HCT116 (cell line): ENCODE data around the gene DMXL2. TPM values are rescaled to one million over a fixed set of nuclear protein-coding genes. Genes with fewer than 3 reads are reported as not detected.

Experiments
- ATAC-seq: fragments of 200-7000 bp; cut with Tn5 transposase; 2 replicates; pipeline ENCODE4 v1.9.1; 2020; ENCODE audit warnings: mild to moderate bottlenecking, moderate library complexity
- BruUV-seq: library from RNA; stranded (reverse); fragments of 400-500 nt; replicated peaks from 2 replicates; lab custom pipeline; 2021; lab: Mats Ljungman, UMichigan
- CTCF ChIA-PET: fragments of 300-600 bp; sonication (Branson Sonifier 250); formaldehyde crosslinking; loops from one replicate; lab custom pipeline; 2021; ENCODE audit warnings: antibody characterized with exemption; lab: Charles Lee
- POLR2A ChIA-PET: fragments of 300-600, 350-600 bp; sonication (Branson Sonifier 250); formaldehyde crosslinking; loops from one replicate; lab custom pipeline; 2021; ENCODE audit warnings: antibody characterized with exemption; lab: Charles Lee
- RAD21 ChIA-PET, 2 experiments: fragments of 300-600 bp; sonication (Branson Sonifier 250); formaldehyde crosslinking; loops; one replicate each; lab custom pipeline; 2023; ENCODE audit warnings: low total read pairs in 2 of 2; ENCODE audit not compliant: uncharacterized antibody in 2 of 2, unreplicated experiment in 2 of 2, low non-redundant PET in 1 of 2; lab: Charles Lee
- DNase-seq: peaks from one replicate; pipeline ENCODE4 v3.0.0-alpha.2; 2010; ENCODE audit warnings: low read depth, low spot score
- H2AFZ ChIP-seq: fragments of 200-600 bp; shearing (Covaris generic), sonication (generic); 2 replicates; pipeline ENCODE4 v1.6.1; 2017; ENCODE audit warnings: low read depth, mixed run types, mixed read lengths, antibody characterized with exemption, low read length; ENCODE audit not compliant: poor library complexity, severe bottlenecking
- H3K27ac ChIP-seq: 2 replicates; pipeline ENCODE4 v1.5.1; 2012; ENCODE audit warnings: low read depth, low read length
- H3K27me3 ChIP-seq: fragments of 200-600 bp; sonication (generic); 2 replicates; pipeline ENCODE4 v1.6.1; 2016; ENCODE audit warnings: mixed run types, low read length, mixed read lengths; ENCODE audit not compliant: insufficient read depth
- H3K36me3 ChIP-seq, 2 experiments: fragments of 200-500 bp in 1 of 2; fragments of 200-600 bp in 1 of 2; sonication (Bioruptor generic) in 1 of 2; sonication (generic) in 1 of 2; 2 replicates each; pipeline versions ENCODE4 v1.5.1 to v1.6.1; 2014 to 2016; ENCODE audit warnings: low read length in 2 of 2, inconsistent platforms in 1 of 2, mixed read lengths in 1 of 2, mixed run types in 1 of 2; ENCODE audit not compliant: insufficient read depth in 2 of 2, control insufficient read depth in 1 of 2
- H3K4me1 ChIP-seq, 2 experiments: fragments of 200-600 bp in 1 of 2; sonication (generic) in 1 of 2; 2 replicates each; pipeline versions ENCODE4 v1.5.1 to v1.6.1; 2012 to 2017; ENCODE audit warnings: low read length in 2 of 2, inconsistent platforms in 1 of 2, mild to moderate bottlenecking in 1 of 2, mixed read lengths in 1 of 2, mixed run types in 1 of 2, moderate library complexity in 1 of 2; ENCODE audit not compliant: insufficient read depth in 2 of 2, control insufficient read depth in 1 of 2
- H3K4me2 ChIP-seq: fragments of 200-600 bp; sonication (generic); 2 replicates; pipeline ENCODE4 v1.6.1; 2017; ENCODE audit warnings: mixed run types, low read length, mixed read lengths
- H3K4me3 ChIP-seq, 2 experiments: fragments of 200-600 bp in 1 of 2; sonication (generic) in 1 of 2; replicated peaks in 1 of 2; 2 replicates each; pipeline ENCODE4 v1.5.1; 2011 to 2016; ENCODE audit warnings: low read length in 2 of 2, control low read depth in 1 of 2, low read depth in 1 of 2, mild to moderate bottlenecking in 1 of 2, mixed read lengths in 1 of 2, mixed run types in 1 of 2
- H3K79me2 ChIP-seq: fragments of 200-600 bp; sonication (generic); 2 replicates; pipeline ENCODE4 v1.6.1; 2017; ENCODE audit warnings: mild to moderate bottlenecking, mixed run types, low read length, moderate library complexity, mixed read lengths; ENCODE audit not compliant: insufficient read depth
- H3K9ac ChIP-seq: fragments of 200-600 bp; sonication (generic); 2 replicates; pipeline ENCODE4 v1.6.1; 2016; ENCODE audit warnings: low read length, mixed read lengths
- H3K9me2 ChIP-seq: fragments of 200-600 bp; sonication (generic), shearing (Covaris generic); 2 replicates; pipeline ENCODE4 v1.6.1; 2017; ENCODE audit warnings: mixed run types, mild to moderate bottlenecking, moderate library complexity; ENCODE audit not compliant: insufficient read depth
- H3K9me3 ChIP-seq, 2 experiments: fragments of 200-500 bp in 1 of 2; fragments of 200-600 bp in 1 of 2; sonication (Bioruptor generic) in 1 of 2; sonication (generic) in 1 of 2; 2 replicates each; pipeline ENCODE4 v1.6.1; 2014 to 2017; ENCODE audit warnings: low read length in 2 of 2, mixed read lengths in 2 of 2, inconsistent platforms in 1 of 2, low read depth in 1 of 2, mild to moderate bottlenecking in 1 of 2, mixed run types in 1 of 2, moderate library complexity in 1 of 2; ENCODE audit not compliant: control insufficient read depth in 1 of 2, insufficient read depth in 1 of 2
- H4K20me1 ChIP-seq: fragments of 200-600 bp; sonication (generic), shearing (Covaris generic); 2 replicates; pipeline ENCODE4 v1.6.1; 2017; ENCODE audit warnings: mixed run types, mild to moderate bottlenecking, moderate library complexity; ENCODE audit not compliant: insufficient read depth
- CBX3 ChIP-seq: IDR thresholded peaks from 2 replicates; pipeline ENCODE4 v1.6.1; 2012; ENCODE audit warnings: low read depth
- CEBPB ChIP-seq: IDR thresholded peaks from 2 replicates; pipeline ENCODE4 v1.6.1; 2012; ENCODE audit warnings: low read depth
- EGR1 ChIP-seq: IDR thresholded peaks from 2 replicates; pipeline ENCODE4 v1.6.1; 2012; ENCODE audit warnings: low read depth
- ELF1 ChIP-seq: IDR thresholded peaks from 2 replicates; pipeline ENCODE4 v1.6.1; 2012; ENCODE audit warnings: low read depth, borderline replicate concordance
- EZH2 ChIP-seq: fragments of 200-600 bp; sonication (generic); IDR thresholded peaks from 2 replicates; pipeline ENCODE4 v1.6.1; 2017; ENCODE audit warnings: antibody characterized with exemption, mixed run types
- SP1 ChIP-seq: IDR thresholded peaks from 2 replicates; pipeline ENCODE4 v1.6.1; 2012; ENCODE audit warnings: low read depth
- SRF ChIP-seq: IDR thresholded peaks from 2 replicates; pipeline ENCODE4 v1.6.1; 2012; ENCODE audit warnings: low read depth
- YY1 ChIP-seq: IDR thresholded peaks from 2 replicates; pipeline ENCODE4 v1.6.1; 2011; ENCODE audit warnings: low read length, low read depth, moderate library complexity, mild to moderate bottlenecking; ENCODE audit not compliant: insufficient replicate concordance; ENCODE audit errors: extremely low read depth
- ZNF274 ChIP-seq: fragments of 200-500 bp; sonication (Bioruptor generic); IDR thresholded peaks from 2 replicates; pipeline ENCODE4 v1.6.1; 2014; ENCODE audit warnings: mild to moderate bottlenecking, low read depth, low read length, inconsistent platforms
- intact Hi-C: fragments of 100-400 bp; cut with micrococcal nuclease; formaldehyde crosslinking; loops from 2 replicates; pipeline ENCODE4 v1.10.0; 2022
- total RNA-seq: library from RNA; stranded (reverse); gene quantifications from one replicate; pipeline ENCODE4 v1.2.1, GENCODE V29; 2021; ENCODE audit not compliant: unreplicated experiment
- TF ChIP-seq, protein P1 (sequence below): IDR thresholded peaks from 2 replicates; pipeline ENCODE4 v1.6.1; 2011; ENCODE audit warnings: mild to moderate bottlenecking, low read length, moderate library complexity; ENCODE audit not compliant: insufficient replicate concordance; ENCODE audit errors: extremely low read depth

Gene DMXL2
- total RNA-seq, 1 experiment from 2014 or later: 21.5 TPM

GRCh38 chr15:51647128-51647562 lies 24.6 kb upstream of the DMXL2 start:
- Histone ChIP-seq H3K27me3 (no peaks in the 10 kb centered on the region), H3K9ac (no peak overlapping the region), H3K9me3 (no peaks in the 10 kb centered on the region), H2AFZ (peak overlapping the region; percentile 91), H3K9me2 (no peaks in the 10 kb centered on the region), H3K36me3 (no peaks in the 10 kb centered on the region), H3K79me2 (no peaks in the 10 kb centered on the region), H3K27ac (no peak overlapping the region), H4K20me1 (no peaks in the 10 kb centered on the region), H3K4me3 (no peak overlapping the region), H3K4me2 (peak overlapping the region; percentile 15; the same call in 1 of the 2 replicates), H3K4me1 (peaks cover 3 to 4% of the 10 kb centered on the region in 2 experiments; a peak in 2 of 4 replicates)
- no TSS peak for BruUV-seq
- ATAC-seq: no peak
- ChIA-PET POLR2A (no interaction called here), RAD21 (no interaction called here), CTCF (interaction anchor here (5.8 kb wide), 1 partner anchor 130 kb away, joined by 296 read pairs; no protein-coding TSS in a partner anchor)
- intact Hi-C loops: no loop called here
- no peak for DNase-seq
- TF ChIP-seq CEBPB: no peak
- no peak for TF ChIP-seq SRF
- TF ChIP-seq SP1: no peak
- TF ChIP-seq EGR1: no peak
- no peak for TF ChIP-seq ZNF274
- no peak for TF ChIP-seq CBX3
- TF ChIP-seq YY1: no peak
- no peak for TF ChIP-seq ELF1
- TF ChIP-seq EZH2: no peak
- TF ChIP-seq, protein P1, sequence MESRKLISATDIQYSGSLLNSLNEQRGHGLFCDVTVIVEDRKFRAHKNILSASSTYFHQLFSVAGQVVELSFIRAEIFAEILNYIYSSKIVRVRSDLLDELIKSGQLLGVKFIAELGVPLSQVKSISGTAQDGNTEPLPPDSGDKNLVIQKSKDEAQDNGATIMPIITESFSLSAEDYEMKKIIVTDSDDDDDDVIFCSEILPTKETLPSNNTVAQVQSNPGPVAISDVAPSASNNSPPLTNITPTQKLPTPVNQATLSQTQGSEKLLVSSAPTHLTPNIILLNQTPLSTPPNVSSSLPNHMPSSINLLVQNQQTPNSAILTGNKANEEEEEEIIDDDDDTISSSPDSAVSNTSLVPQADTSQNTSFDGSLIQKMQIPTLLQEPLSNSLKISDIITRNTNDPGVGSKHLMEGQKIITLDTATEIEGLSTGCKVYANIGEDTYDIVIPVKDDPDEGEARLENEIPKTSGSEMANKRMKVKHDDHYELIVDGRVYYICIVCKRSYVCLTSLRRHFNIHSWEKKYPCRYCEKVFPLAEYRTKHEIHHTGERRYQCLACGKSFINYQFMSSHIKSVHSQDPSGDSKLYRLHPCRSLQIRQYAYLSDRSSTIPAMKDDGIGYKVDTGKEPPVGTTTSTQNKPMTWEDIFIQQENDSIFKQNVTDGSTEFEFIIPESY: no peak
